Lung microvascular endothelial cell (primary cell): Measurements from ENCODE around the gene TGFBRAP1. TPM values are rescaled to one million over a fixed set of nuclear protein-coding genes. Genes with fewer than 3 reads are reported as not detected.
A peak's percentile ranks its signal among the peaks of the same experiment; 100 is the strongest.

Source experiments
- DNase-seq, 2 donors: peaks; one replicate each; pipeline versions ENCODE4 v3.0.0 to v3.0.0-alpha.2; 2010; ENCODE audit warnings: low read depth in 2 of 2
- total RNA-seq: library from RNA; depleted of rRNA; stranded (reverse); fragments of >200 nt; gene quantifications from 2 replicates; pipeline ENCODE4 v1.2.1, GENCODE V29; 2014

TGFBRAP1 gene
- total RNA-seq, 1 donor from 2014 or later: 64.1 TPM

DNA sequence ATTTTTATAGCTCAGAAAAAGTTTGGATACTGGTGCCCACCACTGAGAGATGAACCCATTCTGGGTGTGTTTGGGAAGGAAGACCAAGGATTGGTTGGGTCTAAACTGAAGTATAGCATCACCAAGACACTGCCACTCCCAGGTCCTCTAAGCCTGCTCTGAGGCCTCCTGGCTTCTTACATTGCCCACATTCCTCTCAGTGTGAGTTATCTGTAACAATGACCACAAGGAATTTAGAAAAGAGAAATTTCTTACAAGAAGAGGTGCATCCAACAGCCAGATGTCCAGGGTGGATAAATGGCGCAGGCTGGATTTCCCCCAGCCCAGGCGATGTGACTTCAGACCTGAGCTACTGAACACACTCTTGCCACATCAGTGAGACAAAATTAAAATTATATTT lies 89.6 kb downstream of the TGFBRAP1 start:
- no peak for DNase-seq

DNA sequence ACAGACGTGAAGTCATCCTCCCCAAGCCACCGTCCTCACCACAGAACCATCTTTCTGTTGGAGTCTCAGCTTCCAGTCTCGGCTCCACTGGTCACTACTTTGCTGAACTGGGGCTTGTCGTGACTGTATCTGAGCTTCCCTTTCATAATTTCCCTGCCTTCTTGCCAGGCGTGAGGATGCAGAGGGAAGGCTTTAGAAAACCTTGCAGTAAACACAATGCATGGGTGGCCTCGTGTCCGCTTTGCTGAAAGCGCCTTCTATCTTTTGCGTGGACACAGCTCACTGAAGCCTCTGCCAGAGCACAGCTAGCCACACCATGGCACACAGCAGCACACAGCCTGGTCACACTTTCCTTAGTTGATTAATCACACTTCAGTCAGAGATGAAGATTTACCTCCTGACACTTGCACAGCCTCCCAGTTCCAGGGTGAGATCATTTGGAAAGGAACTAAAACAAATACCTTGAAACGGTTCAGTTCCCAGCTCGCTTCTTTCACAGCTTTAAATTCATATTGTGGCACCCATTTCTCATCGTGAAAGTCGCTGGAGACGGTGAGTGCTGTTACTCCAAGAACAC lies 90.8 kb downstream of the TGFBRAP1 start:
- DNase-seq: no peak

DNA sequence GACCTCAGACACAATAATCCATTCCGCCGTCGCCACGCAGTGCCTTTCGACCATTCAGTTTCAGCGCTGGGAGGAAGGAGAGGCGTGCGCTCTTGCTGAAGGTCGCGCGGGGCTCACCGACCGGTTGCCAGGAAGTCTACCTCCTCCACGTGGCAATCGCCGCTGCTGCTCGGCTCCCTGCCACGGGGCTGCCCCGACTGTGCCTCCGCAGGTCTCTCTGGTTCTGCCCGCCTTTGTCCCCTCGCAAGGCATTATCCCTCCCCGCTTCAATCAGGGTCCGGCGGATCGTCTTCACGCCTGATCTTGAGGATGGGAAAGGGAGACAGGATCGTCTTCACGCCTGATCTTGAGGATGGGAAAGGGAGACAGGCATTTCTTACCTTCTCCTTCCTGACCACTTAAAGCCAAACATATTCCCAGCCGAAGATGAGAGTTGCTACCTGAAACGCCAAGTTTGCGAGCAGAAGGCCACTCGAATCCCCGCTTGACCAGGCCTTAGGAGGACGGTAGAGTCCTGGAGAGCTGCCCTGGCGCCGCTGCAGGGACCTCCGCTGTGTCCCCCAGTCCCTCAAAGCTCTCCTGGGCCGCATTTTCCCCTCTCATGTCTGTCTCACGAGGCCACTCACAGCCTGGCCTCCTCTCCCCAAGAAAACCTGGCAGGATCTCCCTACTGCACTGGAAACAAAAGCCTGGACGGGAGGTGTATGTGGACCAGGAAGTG lies 92.3 kb downstream of the TGFBRAP1 start:
- peak; percentile 10 to 50 for DNase-seq

GRCh38 chr2:105236060-105236424 lies 93.5 kb downstream of the TGFBRAP1 start:
- no peak for DNase-seq

- DNase-seq: peak; percentile 78 to 81
Measured at GRCh38 chr2:105235388-105236059, 94.0 kb downstream of the TGFBRAP1 start.

DNA sequence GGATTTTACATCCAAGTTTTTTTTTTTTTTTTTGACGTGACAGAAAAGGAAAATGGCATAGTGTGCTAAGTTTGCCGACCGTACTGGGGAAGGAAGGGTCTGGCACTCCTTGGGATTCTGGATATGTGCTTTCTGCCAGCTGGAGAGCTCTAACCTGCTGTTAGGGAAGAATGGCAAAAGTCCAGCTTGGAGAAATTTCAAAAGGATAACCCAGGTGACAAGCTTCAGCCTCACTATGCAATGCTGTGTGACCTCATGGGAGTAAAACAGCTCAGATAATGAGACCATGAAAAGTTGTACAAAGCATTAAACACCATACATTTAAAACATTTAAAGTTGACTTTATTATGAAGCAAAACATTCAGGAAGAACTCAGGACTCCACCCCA lies 98.3 kb downstream of the TGFBRAP1 start:
- DNase-seq: no peak

- DNase-seq: no peak
Measured at GRCh38 chr2:105224444-105224843, 105.1 kb downstream of the TGFBRAP1 start.

- DNase-seq: no peak
Measured at GRCh38 chr2:105220604-105221003, 108.9 kb downstream of the TGFBRAP1 start.

GRCh38 chr2:105215586-105216192 lies 113.8 kb downstream of the TGFBRAP1 start:
- DNase-seq: no peak

Other genes starting within 250 kb of the TGFBRAP1 start
- not detected in 2 replicates for gene GPR45, start 88.0 kb downstream of the TGFBRAP1 start, total RNA-seq
- gene C2orf49, start 7.8 kb upstream of the TGFBRAP1 start, total RNA-seq: 7.6 and 11.7 TPM in 2 replicates
- 31.4 and 32.9 TPM in 2 replicates for gene FHL2, start 69.3 kb upstream of the TGFBRAP1 start, total RNA-seq